Activated B cell treated with CpG ODN at 0.5 μM for 24 hours (primary cell): Measurements from ENCODE around the gene PRKG1. TPM values are rescaled to one million over a fixed set of nuclear protein-coding genes. Genes with fewer than 3 reads are reported as not detected.

ENCODE experiments used
- ATAC-seq: fragments of 200-7000 bp; cut with Tn5 transposase; one replicate; pipeline ENCODE4 v1.10.0; 2021; ENCODE audit warnings: low read depth, mild to moderate bottlenecking, moderate library complexity
- CTCF ChIA-PET: fragments of 350-600 bp; sonication (Branson Sonifier 250); formaldehyde crosslinking; loops from one replicate; lab custom pipeline; 2021; ENCODE audit warnings: antibody characterized with exemption; lab: Charles Lee
- POLR2A ChIA-PET: fragments of 350-600 bp; sonication (Branson Sonifier 250); formaldehyde crosslinking; loops from one replicate; lab custom pipeline; 2021; ENCODE audit warnings: antibody characterized with exemption; lab: Charles Lee
- DNase-seq: peaks from one replicate; pipeline ENCODE4 v3.0.0; 2022
- H3K27ac Mint-ChIP-seq: one replicate; pipeline ENCODE4 v1.8.0; 2020; ENCODE audit warnings: mixed read lengths
- H3K27me3 Mint-ChIP-seq: one replicate; pipeline ENCODE4 v1.8.0; 2021; ENCODE audit warnings: mixed read lengths
- H3K36me3 Mint-ChIP-seq: one replicate; pipeline ENCODE4 v1.8.0; 2021; ENCODE audit warnings: low read depth, mixed read lengths
- H3K4me1 Mint-ChIP-seq: one replicate; pipeline ENCODE4 v1.8.0; 2021; ENCODE audit warnings: mixed read lengths
- H3K4me3 Mint-ChIP-seq: one replicate; pipeline ENCODE4 v1.8.0; 2020; ENCODE audit warnings: mild to moderate bottlenecking, mixed read lengths
- H3K9me3 Mint-ChIP-seq: one replicate; pipeline ENCODE4 v1.8.0; 2020; ENCODE audit warnings: mixed read lengths
- intact Hi-C: fragments of 100-400 bp; cut with micrococcal nuclease; formaldehyde crosslinking; loops from one replicate; pipeline ENCODE4 v1.15.1; 2024
- total RNA-seq: library from RNA; stranded (reverse); gene quantifications from 2 replicates; pipeline ENCODE4 v1.2.3, GENCODE V29; 2022
- TF ChIP-seq, protein P1 (sequence below): fragments of 200-600 bp; IDR thresholded peaks from one replicate; pipeline ENCODE4 v1.8.0; 2022; ENCODE audit warnings: antibody characterized with exemption, mild to moderate bottlenecking

The PRKG1 gene
- total RNA-seq, 1 donor from 2014 or later, result not detected

DNA sequence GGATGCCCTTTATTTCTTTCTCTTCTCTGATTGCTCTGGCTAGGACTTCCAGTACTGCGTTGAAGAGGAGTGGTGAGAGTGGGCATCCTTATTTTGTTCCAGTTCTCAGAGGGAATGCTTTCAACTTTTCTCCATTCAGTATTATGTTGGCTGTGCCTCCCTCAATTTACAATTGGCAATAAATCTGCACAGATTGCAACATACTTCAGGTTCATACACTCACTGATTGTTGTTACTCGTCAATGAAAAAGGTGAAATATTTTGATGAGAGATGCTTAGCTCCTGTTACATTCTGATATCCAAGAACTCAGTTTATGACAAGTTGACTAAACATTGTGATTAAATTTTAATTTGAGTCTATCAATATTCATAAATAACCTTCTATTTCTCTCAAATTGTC is 1201.9 kb downstream of the PRKG1 start:
- TF ChIP-seq, protein P1, sequence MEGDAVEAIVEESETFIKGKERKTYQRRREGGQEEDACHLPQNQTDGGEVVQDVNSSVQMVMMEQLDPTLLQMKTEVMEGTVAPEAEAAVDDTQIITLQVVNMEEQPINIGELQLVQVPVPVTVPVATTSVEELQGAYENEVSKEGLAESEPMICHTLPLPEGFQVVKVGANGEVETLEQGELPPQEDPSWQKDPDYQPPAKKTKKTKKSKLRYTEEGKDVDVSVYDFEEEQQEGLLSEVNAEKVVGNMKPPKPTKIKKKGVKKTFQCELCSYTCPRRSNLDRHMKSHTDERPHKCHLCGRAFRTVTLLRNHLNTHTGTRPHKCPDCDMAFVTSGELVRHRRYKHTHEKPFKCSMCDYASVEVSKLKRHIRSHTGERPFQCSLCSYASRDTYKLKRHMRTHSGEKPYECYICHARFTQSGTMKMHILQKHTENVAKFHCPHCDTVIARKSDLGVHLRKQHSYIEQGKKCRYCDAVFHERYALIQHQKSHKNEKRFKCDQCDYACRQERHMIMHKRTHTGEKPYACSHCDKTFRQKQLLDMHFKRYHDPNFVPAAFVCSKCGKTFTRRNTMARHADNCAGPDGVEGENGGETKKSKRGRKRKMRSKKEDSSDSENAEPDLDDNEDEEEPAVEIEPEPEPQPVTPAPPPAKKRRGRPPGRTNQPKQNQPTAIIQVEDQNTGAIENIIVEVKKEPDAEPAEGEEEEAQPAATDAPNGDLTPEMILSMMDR, result no peak
- no peak overlapping the region for H3K4me3 Mint-ChIP-seq
- H3K36me3 Mint-ChIP-seq, result no peaks in the 10 kb centered on the region
- ATAC-seq (no peak), DNase-seq (no peak)
- H3K9me3 Mint-ChIP-seq, result peaks cover 8% of the 10 kb centered on the region
- H3K27me3 Mint-ChIP-seq, result no peaks in the 10 kb centered on the region
- H3K4me1 Mint-ChIP-seq, result no peaks in the 10 kb centered on the region
- H3K27ac Mint-ChIP-seq, result no peak overlapping the region
- intact Hi-C loops, result no loop called here
- ChIA-PET POLR2A (no interaction called here), CTCF (no interaction called here)

DNA sequence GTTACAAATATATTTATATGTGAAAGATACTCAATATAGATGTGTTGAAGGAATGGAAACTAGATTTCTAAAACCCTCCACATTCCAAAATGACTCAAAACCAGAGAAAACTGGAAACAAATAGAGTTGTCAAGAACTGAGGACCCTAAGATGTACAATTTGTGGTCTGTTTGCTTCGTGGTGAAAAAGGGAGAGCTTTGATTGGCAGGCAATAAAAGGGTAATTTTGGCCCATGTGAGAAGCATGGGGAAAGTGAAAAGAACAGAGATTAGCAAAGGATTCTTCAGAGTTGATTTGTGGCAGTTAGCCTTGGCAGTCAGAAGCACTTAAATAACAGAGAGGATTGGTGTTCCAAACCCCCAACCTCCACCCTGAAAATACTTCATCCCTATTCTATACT is 1202.7 kb downstream of the PRKG1 start:
- Mint-ChIP-seq H3K4me3 (no peak overlapping the region), H3K27me3 (no peaks in the 10 kb centered on the region), H3K27ac (no peak overlapping the region), H3K36me3 (no peaks in the 10 kb centered on the region), H3K4me1 (no peaks in the 10 kb centered on the region), H3K9me3 (peaks cover 8% of the 10 kb centered on the region)
- TF ChIP-seq, protein P1, result no peak
- DNase-seq (no peak), ATAC-seq (no peak)
- ChIA-PET POLR2A (no interaction called here), CTCF (no interaction called here)
- intact Hi-C loops, result no loop called here

DNA sequence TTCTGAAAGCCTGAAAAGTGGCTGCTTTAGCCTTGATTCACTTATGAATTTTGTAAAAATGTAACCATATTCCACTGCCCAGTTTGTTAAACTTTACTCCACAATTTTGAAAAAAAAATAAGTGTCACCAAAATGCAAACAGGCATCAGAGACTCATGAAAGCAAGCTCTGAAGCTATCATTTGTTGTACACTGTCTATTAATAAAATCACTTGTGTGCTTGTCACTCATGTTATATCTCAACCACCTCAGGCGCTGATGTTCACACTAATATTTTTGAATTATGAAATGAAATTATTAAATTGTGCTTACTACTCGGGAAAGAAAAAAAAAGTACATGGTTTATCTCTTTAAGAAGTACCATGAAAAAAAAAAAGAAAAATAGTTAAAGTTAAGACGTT is 1205.3 kb downstream of the PRKG1 start:
- Mint-ChIP-seq H3K4me1 (peaks cover 4% of the 10 kb centered on the region), H3K27ac (no peak overlapping the region), H3K4me3 (no peak overlapping the region), H3K27me3 (no peaks in the 10 kb centered on the region), H3K9me3 (peaks cover 8% of the 10 kb centered on the region), H3K36me3 (no peaks in the 10 kb centered on the region)
- POLR2A ChIA-PET, result no interaction called here
- ATAC-seq (no peak), DNase-seq (no peak)
- CTCF ChIA-PET, result no interaction called here
- TF ChIP-seq, protein P1, result no peak
- intact Hi-C loops, result no loop called here

DNA sequence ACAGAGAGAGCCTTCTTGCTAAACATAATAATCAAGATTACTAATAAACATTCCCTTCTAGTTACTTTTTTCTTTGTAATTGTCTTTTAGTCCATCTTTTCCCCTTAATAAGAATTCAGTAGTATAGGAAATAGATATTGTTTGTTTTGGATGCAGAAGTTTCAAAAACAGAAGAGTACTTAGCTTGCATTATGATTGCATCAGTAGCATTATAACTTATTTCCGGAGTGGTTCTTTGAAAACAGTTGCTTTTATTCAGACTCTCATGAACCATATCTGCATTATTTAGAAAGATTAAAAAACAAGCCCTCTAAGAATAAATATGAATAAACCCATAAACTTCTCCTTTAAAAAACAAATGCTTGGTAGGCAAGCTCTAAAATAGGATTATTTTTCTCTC is 1205.8 kb downstream of the PRKG1 start:
- TF ChIP-seq, protein P1, result no peak
- Mint-ChIP-seq H3K4me1 (peaks cover 9% of the 10 kb centered on the region), H3K4me3 (no peak overlapping the region), H3K36me3 (no peaks in the 10 kb centered on the region), H3K9me3 (peaks cover 8% of the 10 kb centered on the region), H3K27me3 (no peaks in the 10 kb centered on the region), H3K27ac (no peak overlapping the region)
- ATAC-seq, result no peak
- CTCF ChIA-PET, result no interaction called here
- POLR2A ChIA-PET, result no interaction called here
- no peak for DNase-seq
- intact Hi-C loops, result no loop called here

DNA sequence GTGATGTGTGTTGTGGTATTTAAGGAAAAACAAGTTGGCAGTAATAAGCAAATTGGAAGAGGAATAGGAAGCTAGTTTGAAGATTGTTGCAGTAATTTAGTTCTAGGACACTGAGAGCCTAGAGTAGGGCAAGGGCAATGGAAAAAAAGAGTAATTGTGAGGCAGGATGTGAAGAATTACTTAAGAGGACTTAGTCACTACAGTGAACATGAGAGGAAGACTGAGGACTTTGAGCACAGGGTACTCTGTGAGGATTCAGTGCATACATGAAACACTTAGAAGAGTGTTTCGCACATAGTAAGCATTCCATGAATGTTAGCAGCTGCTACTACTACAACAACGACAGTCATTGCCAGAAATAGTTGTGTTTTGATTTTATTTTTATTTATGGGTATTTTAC is 1208.9 kb downstream of the PRKG1 start:
- Mint-ChIP-seq H3K4me3 (no peak overlapping the region), H3K4me1 (peaks cover 14% of the 10 kb centered on the region), H3K36me3 (no peaks in the 10 kb centered on the region), H3K9me3 (peaks cover 2% of the 10 kb centered on the region), H3K27ac (no peak overlapping the region), H3K27me3 (no peaks in the 10 kb centered on the region)
- TF ChIP-seq, protein P1, result no peak
- DNase-seq (no peak), ATAC-seq (no peak)
- intact Hi-C loops, result no loop called here
- ChIA-PET CTCF (no interaction called here), POLR2A (no interaction called here)
